ENCODE results near the gene EARS2.
"Not testable (repeated sequence)": the region's sequence is repeated elsewhere in the genome, so short reads cannot be mapped to it uniquely, and the experiment has no call there.

The EARS2 gene

DNA sequence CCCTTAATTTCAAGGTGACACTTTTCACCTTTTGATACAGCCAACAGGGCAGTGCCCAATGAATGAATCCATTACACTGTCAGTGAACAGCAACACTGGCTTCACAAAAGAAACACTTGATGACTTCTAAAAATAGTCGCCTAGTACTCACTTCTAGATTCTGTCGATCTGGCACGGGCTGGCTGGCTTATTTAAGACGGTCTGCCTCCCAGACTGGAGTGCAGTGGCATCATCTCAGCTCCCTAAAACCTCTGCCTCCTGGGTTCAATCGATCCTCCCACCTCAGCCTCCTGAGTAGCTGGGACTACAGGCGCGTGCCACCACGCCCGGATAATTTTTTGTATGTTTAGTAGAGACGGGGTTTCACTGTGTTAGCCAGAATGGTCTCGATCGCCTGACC is 37.0 kb upstream of the EARS2 start:
- TF ChIP-seq, protein P1, sequence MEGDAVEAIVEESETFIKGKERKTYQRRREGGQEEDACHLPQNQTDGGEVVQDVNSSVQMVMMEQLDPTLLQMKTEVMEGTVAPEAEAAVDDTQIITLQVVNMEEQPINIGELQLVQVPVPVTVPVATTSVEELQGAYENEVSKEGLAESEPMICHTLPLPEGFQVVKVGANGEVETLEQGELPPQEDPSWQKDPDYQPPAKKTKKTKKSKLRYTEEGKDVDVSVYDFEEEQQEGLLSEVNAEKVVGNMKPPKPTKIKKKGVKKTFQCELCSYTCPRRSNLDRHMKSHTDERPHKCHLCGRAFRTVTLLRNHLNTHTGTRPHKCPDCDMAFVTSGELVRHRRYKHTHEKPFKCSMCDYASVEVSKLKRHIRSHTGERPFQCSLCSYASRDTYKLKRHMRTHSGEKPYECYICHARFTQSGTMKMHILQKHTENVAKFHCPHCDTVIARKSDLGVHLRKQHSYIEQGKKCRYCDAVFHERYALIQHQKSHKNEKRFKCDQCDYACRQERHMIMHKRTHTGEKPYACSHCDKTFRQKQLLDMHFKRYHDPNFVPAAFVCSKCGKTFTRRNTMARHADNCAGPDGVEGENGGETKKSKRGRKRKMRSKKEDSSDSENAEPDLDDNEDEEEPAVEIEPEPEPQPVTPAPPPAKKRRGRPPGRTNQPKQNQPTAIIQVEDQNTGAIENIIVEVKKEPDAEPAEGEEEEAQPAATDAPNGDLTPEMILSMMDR (IDR thresholded peaks at IDR 0.05): no peak
- Histone ChIP-seq H3K9me3 (no peaks in the 10 kb centered on the region), H3K27ac (no peak overlapping the region), H3K4me3 (no peak overlapping the region), H3K4me1 (peaks cover 0 to 18% (median 14%) of the 10 kb centered on the region in 4 donors), H3K36me3 (peaks cover 14 to 49% (median 31%) of the 10 kb centered on the region in 3 donors), H3K27me3 (no peaks in the 10 kb centered on the region)
- DNase-seq: no peak
- intact Hi-C loops (cut with DNase I; ENCODE audit: low total_unique reads): no loop called here

- Histone ChIP-seq H3K27me3 (no peaks in the 10 kb centered on the region), H3K4me3 (no peak overlapping the region), H3K9me3 (no peaks in the 10 kb centered on the region), H3K36me3 (peaks cover 38 to 88% (median 69%) of the 10 kb centered on the region in 3 donors), H3K4me1 (peaks cover 0 to 13% (median 11%) of the 10 kb centered on the region in 4 donors), H3K27ac (no peak overlapping the region)
- intact Hi-C loops (cut with DNase I; ENCODE audit: low total_unique reads): no loop called here
- no peak for DNase-seq
- TF ChIP-seq, protein P1 (IDR thresholded peaks at IDR 0.05): no peak
These were observed 33.0 kb upstream of the EARS2 start for GRCh38 chr16:23590181-23590580.

- DNase-seq: no peak
- Histone ChIP-seq H3K27ac (no peak overlapping the region), H3K4me1 (no peaks in the 10 kb centered on the region), H3K4me3 (no peak overlapping the region), H3K27me3 (no peaks in the 10 kb centered on the region), H3K9me3 (no peaks in the 10 kb centered on the region), H3K36me3 (peaks cover 52 to 99% (median 85%) of the 10 kb centered on the region in 3 donors)
- intact Hi-C loops (cut with DNase I; ENCODE audit: low total_unique reads): no loop called here
- TF ChIP-seq, protein P1 (IDR thresholded peaks at IDR 0.05): no peak
These were observed 30.6 kb upstream of the EARS2 start for GRCh38 chr16:23587726-23588125.

DNA sequence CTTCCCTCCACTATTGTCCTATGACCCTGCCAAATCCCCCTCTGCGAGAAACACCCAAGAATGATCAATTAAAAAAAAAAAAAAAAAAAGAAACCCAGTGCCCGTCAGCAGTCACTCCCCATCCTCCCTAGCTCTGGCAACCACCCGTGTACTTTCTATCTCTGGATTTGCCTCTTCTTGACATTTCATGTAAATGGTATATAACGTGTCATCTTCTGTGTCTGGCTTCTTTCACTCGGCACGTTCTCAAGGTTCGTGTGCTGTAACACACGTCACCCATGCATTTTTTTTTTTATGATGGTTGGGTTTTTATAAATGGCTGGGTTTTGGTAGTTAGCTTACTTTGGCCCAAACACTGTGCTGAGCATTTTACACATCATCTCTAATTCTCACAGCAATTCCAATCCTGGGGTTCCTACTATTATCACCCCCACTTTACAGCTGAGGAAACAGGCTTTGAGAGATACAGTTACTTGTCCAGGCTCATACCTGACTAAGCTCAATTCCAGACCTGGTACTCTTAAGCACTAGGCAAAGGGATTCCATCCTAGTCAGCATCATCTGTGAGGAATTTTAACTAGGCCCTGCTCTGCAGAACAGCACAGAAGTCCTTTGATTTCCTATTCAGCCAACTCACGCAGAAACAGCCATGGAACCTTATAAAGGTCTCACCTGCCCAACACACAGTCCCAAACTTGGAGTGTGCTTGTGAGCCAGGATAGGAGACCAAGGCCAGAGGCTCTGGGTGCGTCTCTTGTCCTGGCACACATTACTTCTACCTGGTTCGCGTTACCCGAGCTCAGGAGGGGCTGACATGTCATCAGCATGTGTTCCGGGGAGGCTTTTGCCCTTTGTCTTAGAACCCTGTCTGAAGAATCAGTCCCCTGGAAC is 27.3 kb upstream of the EARS2 start:
- DNase-seq: no peak
- Histone ChIP-seq H3K4me3 (no peak overlapping the region), H3K27me3 (no peaks in the 10 kb centered on the region), H3K27ac (no peak overlapping the region), H3K36me3 (peaks cover 62 to 99% (median 74%) of the 10 kb centered on the region in 3 donors), H3K9me3 (no peaks in the 10 kb centered on the region), H3K4me1 (no peaks in the 10 kb centered on the region)
- TF ChIP-seq, protein P1 (IDR thresholded peaks at IDR 0.05): no peak
- intact Hi-C loops (cut with DNase I; ENCODE audit: low total_unique reads): no loop called here

DNA sequence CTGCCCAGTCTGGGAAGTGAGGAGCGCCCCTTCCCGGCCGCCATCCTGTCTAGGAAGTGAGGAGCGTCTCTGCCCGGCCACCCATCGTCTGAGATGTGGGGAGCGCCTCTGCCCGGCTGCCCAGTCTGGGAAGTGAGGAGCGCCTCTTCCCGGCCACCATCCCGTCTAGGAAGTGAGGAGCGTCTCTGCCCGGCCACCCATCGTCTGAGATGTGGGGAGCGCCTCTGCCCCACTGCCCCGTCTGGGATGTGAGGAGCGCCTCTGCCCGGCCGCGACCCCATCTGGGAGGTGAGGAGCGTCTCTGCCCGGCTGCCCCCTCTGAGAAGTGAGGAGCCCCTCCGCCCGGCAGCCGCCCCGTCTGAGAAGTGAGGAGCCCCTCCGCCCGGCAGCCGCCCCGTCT is 26.1 kb upstream of the EARS2 start:
- intact Hi-C loops (cut with DNase I; ENCODE audit: low total_unique reads): not testable (repeated sequence)
- peaks cover 66 to 96% (median 72%) of the 10 kb centered on the region in 3 donors for H3K36me3 ChIP-seq

DNA sequence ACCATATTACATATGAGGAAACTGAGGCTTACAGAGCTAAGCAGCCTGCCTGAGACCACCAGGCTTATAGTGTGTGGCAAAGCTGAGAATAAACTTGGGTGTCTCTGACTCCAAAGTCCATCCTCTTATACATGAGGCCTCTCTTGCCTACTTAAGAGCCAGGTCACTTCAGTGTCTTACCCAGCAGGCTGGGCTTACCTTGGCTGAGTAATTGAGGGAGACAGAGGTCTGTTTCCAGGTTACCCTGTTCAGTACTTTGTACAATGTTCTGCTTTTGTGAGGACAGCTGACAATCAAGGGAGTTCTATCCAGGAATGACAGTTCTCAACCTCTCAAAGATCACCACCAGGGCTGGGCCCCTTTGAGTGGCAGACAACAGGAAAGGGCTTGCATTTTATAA is 24.6 kb upstream of the EARS2 start:
- TF ChIP-seq, protein P1 (IDR thresholded peaks at IDR 0.05): no peak
- H3K36me3 ChIP-seq: peaks cover 62 to 97% (median 72%) of the 10 kb centered on the region in 3 donors
- intact Hi-C loops (cut with DNase I; ENCODE audit: low total_unique reads): no loop called here
- DNase-seq: no peak
- no peaks in the 10 kb centered on the region for H3K27me3 ChIP-seq
- no peaks in the 10 kb centered on the region for H3K4me1 ChIP-seq
- no peaks in the 10 kb centered on the region for H3K9me3 ChIP-seq
- H3K27ac ChIP-seq: no peak overlapping the region
- no peak overlapping the region for H3K4me3 ChIP-seq

More for the DNA sequence above, 26.1 kb upstream of the EARS2 start:
- H3K27ac ChIP-seq, H3K9me3 ChIP-seq, H3K27me3 ChIP-seq, H3K4me3 ChIP-seq, DNase-seq, H3K4me1 ChIP-seq: not testable (repeated sequence)
